ENCODE results near the gene ARHGEF37. TPM values are rescaled to one million over a fixed set of nuclear protein-coding genes. Genes with fewer than 3 reads are reported as not detected.

Gene ARHGEF37
- total RNA-seq, 1 donor from 2014 or later = 3.3 TPM

GRCh38 chr5:149541893-149542292 lies 39.4 kb upstream of the ARHGEF37 start:
- Mint-ChIP-seq H3K36me3 (ENCODE audit: insufficient read depth) (peaks cover 25% of the 10 kb centered on the region), H3K4me3 (ENCODE audit: low read depth) (no peak overlapping the region), H3K27me3 (no peaks in the 10 kb centered on the region), H3K27ac (no peak overlapping the region), H3K4me1 (ENCODE audit: low read depth) (peaks cover 26% of the 10 kb centered on the region), H3K9me3 (ENCODE audit: low read depth) (no peaks in the 10 kb centered on the region)
- no peak for TF ChIP-seq CTCF (IDR thresholded peaks at IDR 0.05; ENCODE audit: unreplicated experiment)
- no peak for DNase-seq (ENCODE audit: low spot score, unreplicated experiment)

- peaks cover 23% of the 10 kb centered on the region for H3K36me3 Mint-ChIP-seq (ENCODE audit: insufficient read depth)
- H3K9me3 Mint-ChIP-seq (ENCODE audit: low read depth) = no peaks in the 10 kb centered on the region
- TF ChIP-seq CTCF (IDR thresholded peaks at IDR 0.05; ENCODE audit: unreplicated experiment) = no peak
These were observed 37.8 kb upstream of the ARHGEF37 start for GRCh38 chr5:149543361-149544027.

GRCh38 chr5:149544028-149544420 lies 37.3 kb upstream of the ARHGEF37 start:
- Mint-ChIP-seq H3K36me3 (ENCODE audit: insufficient read depth) (peaks cover 24% of the 10 kb centered on the region), H3K4me1 (ENCODE audit: low read depth) (peaks cover 33% of the 10 kb centered on the region), H3K9me3 (ENCODE audit: low read depth) (no peaks in the 10 kb centered on the region), H3K27ac (peak overlapping the region; percentile 59), H3K4me3 (ENCODE audit: low read depth) (no peak overlapping the region), H3K27me3 (no peaks in the 10 kb centered on the region)
- DNase-seq (ENCODE audit: low spot score, unreplicated experiment) = no peak
- no peak for TF ChIP-seq CTCF (IDR thresholded peaks at IDR 0.05; ENCODE audit: unreplicated experiment)

More at GRCh38 chr5:149543361-149544027, 37.8 kb upstream of the ARHGEF37 start:
- no peaks in the 10 kb centered on the region for H3K27me3 Mint-ChIP-seq
- H3K4me1 Mint-ChIP-seq (ENCODE audit: low read depth) = peaks cover 31% of the 10 kb centered on the region
- H3K4me3 Mint-ChIP-seq (ENCODE audit: low read depth) = peak overlapping the region; percentile 21
- no peak for DNase-seq (ENCODE audit: low spot score, unreplicated experiment)
- H3K27ac Mint-ChIP-seq = peak overlapping the region; percentile 78

- Mint-ChIP-seq H3K36me3 (ENCODE audit: insufficient read depth) (peaks cover 30% of the 10 kb centered on the region), H3K4me3 (ENCODE audit: low read depth) (no peak overlapping the region), H3K27ac (peak overlapping the region; percentile 71), H3K27me3 (no peaks in the 10 kb centered on the region), H3K9me3 (ENCODE audit: low read depth) (no peaks in the 10 kb centered on the region), H3K4me1 (ENCODE audit: low read depth) (peaks cover 33% of the 10 kb centered on the region)
- no peak for DNase-seq (ENCODE audit: low spot score, unreplicated experiment)
- no peak for TF ChIP-seq CTCF (IDR thresholded peaks at IDR 0.05; ENCODE audit: unreplicated experiment)
These were observed 36.0 kb upstream of the ARHGEF37 start for GRCh38 chr5:149545327-149545726.

- peak overlapping the region; percentile 14 for H3K27ac Mint-ChIP-seq
- no peak for DNase-seq (ENCODE audit: low spot score, unreplicated experiment)
- no peaks in the 10 kb centered on the region for H3K27me3 Mint-ChIP-seq
- peaks cover 27% of the 10 kb centered on the region for H3K36me3 Mint-ChIP-seq (ENCODE audit: insufficient read depth)
- peak overlapping the region; percentile 37 for H3K4me3 Mint-ChIP-seq (ENCODE audit: low read depth)
- peaks cover 34% of the 10 kb centered on the region for H3K4me1 Mint-ChIP-seq (ENCODE audit: low read depth)
- no peaks in the 10 kb centered on the region for H3K9me3 Mint-ChIP-seq (ENCODE audit: low read depth)
- TF ChIP-seq CTCF (IDR thresholded peaks at IDR 0.05; ENCODE audit: unreplicated experiment) = no peak
These were observed 34.3 kb upstream of the ARHGEF37 start for GRCh38 chr5:149546974-149547373.
